Measurements from ENCODE around the gene UNC93B1.

UNC93B1 gene

GRCh38 chr11:68039526-68040086, 35.7 kb upstream of the UNC93B1 start:
- H2BK12ac ChIP-seq (ENCODE audit: low read length) = no peak overlapping the region
- H2BK15ac ChIP-seq (ENCODE audit: low read length) = no peak overlapping the region
- H3K4me1 ChIP-seq (ENCODE audit: control insufficient read depth in 2 of 2, insufficient read depth in 1 of 2, low read depth in 1 of 2, low read length in 2 of 2) = peaks cover 13 to 34% of the 10 kb centered on the region in 2 donors
- H3K9ac ChIP-seq (ENCODE audit: low read depth, low read length, poor library complexity) = no peak overlapping the region
- no peaks in the 10 kb centered on the region for H3K9me3 ChIP-seq (replicated peaks in 1 of 2; ENCODE audit: control insufficient read depth in 2 of 2, insufficient read depth in 1 of 2, low read depth in 1 of 2, low read length in 2 of 2)
- no peak overlapping the region for H4K91ac ChIP-seq (ENCODE audit: low read depth, low read length, poor library complexity)
- DNase-seq (ENCODE audit: low spot score) = no peak
- peaks cover 4 to 15% of the 10 kb centered on the region in 2 donors for H3K36me3 ChIP-seq (replicated peaks in 1 of 2; ENCODE audit: control insufficient read depth in 2 of 2, insufficient read depth in 2 of 2, low read length in 2 of 2)
- H4K8ac ChIP-seq (ENCODE audit: low read depth, low read length) = no peak overlapping the region
- H2AK5ac ChIP-seq (ENCODE audit: low read depth, low read length) = peak overlapping the region; percentile 86
- no peak overlapping the region for H3K4me3 ChIP-seq (ENCODE audit: low read length in 2 of 2)
- peak overlapping the region; percentile 8 for H2BK5ac ChIP-seq (ENCODE audit: low read length)
- no peaks in the 10 kb centered on the region for H3K27me3 ChIP-seq (ENCODE audit: control insufficient read depth in 3 of 3, insufficient read depth in 3 of 3, low read depth in 1 of 3, low read length in 3 of 3)
- peak overlapping the region; percentile 88 for H2AFZ ChIP-seq (ENCODE audit: low read length)
- WGBS, 2 donors (ENCODE audit: extremely low coverage in 2 of 2, insufficient read length in 2 of 2, insufficient replicate concordance in 1 of 2) = no CpG with 5 or more reads among the region's 10 CpGs
- no peak overlapping the region for H3K4me2 ChIP-seq (ENCODE audit: insufficient read depth, low read length, poor library complexity, severe bottlenecking)
- peak overlapping the region; percentile 17 for H2BK120ac ChIP-seq (ENCODE audit: low read depth, low read length)
- no peak overlapping the region for H3K27ac ChIP-seq (replicated peaks; ENCODE audit: low read length)
- peak overlapping the region; percentile 9 for H3K18ac ChIP-seq (ENCODE audit: low read length)
- H3K79me1 ChIP-seq (ENCODE audit: low read depth, low read length) = peaks cover 4% of the 10 kb centered on the region
- peak overlapping the region; percentile 66 for H3K23ac ChIP-seq (ENCODE audit: low read depth, low read length, poor library complexity)
- no peak overlapping the region for H3K4ac ChIP-seq (ENCODE audit: low read length)
- H3K14ac ChIP-seq (ENCODE audit: low read length) = no peak overlapping the region

GRCh38 chr11:68038718-68039525, 35.0 kb upstream of the UNC93B1 start, which contains the start of gene TCIRG1:
TSS of gene TCIRG1 (plus strand) at chr11:68039025. CDS start at chr11:68041272, 2,247 bp downstream.
- Histone ChIP-seq H3K4ac (ENCODE audit: low read length) (peak within 1 kb of the TSS; percentile 85), H3K27me3 (ENCODE audit: control insufficient read depth in 3 of 3, insufficient read depth in 3 of 3, low read depth in 1 of 3, low read length in 3 of 3) (no peaks in the 10 kb centered on the region), H3K23ac (ENCODE audit: low read depth, low read length, poor library complexity) (peak within 1 kb of the TSS; percentile 66), H3K9me3 (replicated peaks in 1 of 2; ENCODE audit: control insufficient read depth in 2 of 2, insufficient read depth in 1 of 2, low read depth in 1 of 2, low read length in 2 of 2) (no peaks in the 10 kb centered on the region), H2BK15ac (ENCODE audit: low read length) (peak within 1 kb of the TSS; percentile 98), H4K8ac (ENCODE audit: low read depth, low read length) (peak within 1 kb of the TSS; percentile 68), H2BK12ac (ENCODE audit: low read length) (peak within 1 kb of the TSS; percentile 34), H3K18ac (ENCODE audit: low read length) (peak within 1 kb of the TSS; percentile 95), H2BK5ac (ENCODE audit: low read length) (peak within 1 kb of the TSS; percentile 42), H3K14ac (ENCODE audit: low read length) (peak within 1 kb of the TSS; percentile 86), H3K27ac (replicated peaks; ENCODE audit: low read length) (no peak within 1 kb of the TSS), H2AFZ (ENCODE audit: low read length) (peak within 1 kb of the TSS; percentile 88), H3K36me3 (replicated peaks in 1 of 2; ENCODE audit: control insufficient read depth in 2 of 2, insufficient read depth in 2 of 2, low read length in 2 of 2) (peaks cover 7 to 21% of the 10 kb centered on the region in 2 donors), H3K4me1 (ENCODE audit: control insufficient read depth in 2 of 2, insufficient read depth in 1 of 2, low read depth in 1 of 2, low read length in 2 of 2) (peaks cover 13 to 34% of the 10 kb centered on the region in 2 donors), H3K4me3 (ENCODE audit: low read length in 2 of 2) (peak within 1 kb of the TSS in 1 of 2 donors; percentile 56), H4K91ac (ENCODE audit: low read depth, low read length, poor library complexity) (no peak within 1 kb of the TSS), H2AK5ac (ENCODE audit: low read depth, low read length) (peak within 1 kb of the TSS; percentile 98), H3K79me1 (ENCODE audit: low read depth, low read length) (peaks cover 4% of the 10 kb centered on the region), H2BK120ac (ENCODE audit: low read depth, low read length) (peak within 1 kb of the TSS; percentile 26), H3K4me2 (ENCODE audit: insufficient read depth, low read length, poor library complexity, severe bottlenecking) (peak within 1 kb of the TSS; percentile 48), H3K9ac (ENCODE audit: low read depth, low read length, poor library complexity) (peak within 1 kb of the TSS; percentile 88)
- DNase-seq (ENCODE audit: low spot score) = peak; percentile 35
- no CpG with 5 or more reads among the region's 51 CpGs for whole genome bisulfite sequencing, 2 donors (ENCODE audit: extremely low coverage in 2 of 2, insufficient read length in 2 of 2, insufficient replicate concordance in 1 of 2)

GRCh38 chr11:68038226-68038717, 34.4 kb upstream of the UNC93B1 start:
- H2BK120ac ChIP-seq (ENCODE audit: low read depth, low read length) = no peak overlapping the region
- H2BK12ac ChIP-seq (ENCODE audit: low read length) = peak overlapping the region; percentile 34
- H2BK15ac ChIP-seq (ENCODE audit: low read length) = peak overlapping the region; percentile 98
- H3K9me3 ChIP-seq (replicated peaks in 1 of 2; ENCODE audit: control insufficient read depth in 2 of 2, insufficient read depth in 1 of 2, low read depth in 1 of 2, low read length in 2 of 2) = no peaks in the 10 kb centered on the region
- H4K8ac ChIP-seq (ENCODE audit: low read depth, low read length) = peak overlapping the region; percentile 68
- H3K36me3 ChIP-seq (replicated peaks in 1 of 2; ENCODE audit: control insufficient read depth in 2 of 2, insufficient read depth in 2 of 2, low read length in 2 of 2) = peaks cover 14 to 27% of the 10 kb centered on the region in 2 donors
- peak overlapping the region; percentile 98 for H2AK5ac ChIP-seq (ENCODE audit: low read depth, low read length)
- H3K23ac ChIP-seq (ENCODE audit: low read depth, low read length, poor library complexity) = peak overlapping the region; percentile 66
- H2AFZ ChIP-seq (ENCODE audit: low read length) = peak overlapping the region; percentile 49
- peak overlapping the region; percentile 42 for H2BK5ac ChIP-seq (ENCODE audit: low read length)
- H3K9ac ChIP-seq (ENCODE audit: low read depth, low read length, poor library complexity) = peak overlapping the region; percentile 88
- no peaks in the 10 kb centered on the region for H3K27me3 ChIP-seq (ENCODE audit: control insufficient read depth in 3 of 3, insufficient read depth in 3 of 3, low read depth in 1 of 3, low read length in 3 of 3)
- H3K4me3 ChIP-seq (ENCODE audit: low read length in 2 of 2) = no peak overlapping the region
- H4K91ac ChIP-seq (ENCODE audit: low read depth, low read length, poor library complexity) = no peak overlapping the region
- H3K4me1 ChIP-seq (ENCODE audit: control insufficient read depth in 2 of 2, insufficient read depth in 1 of 2, low read depth in 1 of 2, low read length in 2 of 2) = peaks cover 13 to 31% of the 10 kb centered on the region in 2 donors
- peak overlapping the region; percentile 48 for H3K4me2 ChIP-seq (ENCODE audit: insufficient read depth, low read length, poor library complexity, severe bottlenecking)
- no CpG with 5 or more reads among the region's 13 CpGs for WGBS, 2 donors (ENCODE audit: extremely low coverage in 2 of 2, insufficient read length in 2 of 2, insufficient replicate concordance in 1 of 2)
- no peak for DNase-seq (ENCODE audit: low spot score)
- H3K4ac ChIP-seq (ENCODE audit: low read length) = peak overlapping the region; percentile 85
- peak overlapping the region; percentile 95 for H3K18ac ChIP-seq (ENCODE audit: low read length)
- H3K14ac ChIP-seq (ENCODE audit: low read length) = peak overlapping the region; percentile 86
- H3K79me1 ChIP-seq (ENCODE audit: low read depth, low read length) = peaks cover 4% of the 10 kb centered on the region
- no peak overlapping the region for H3K27ac ChIP-seq (replicated peaks; ENCODE audit: low read length)
